ENCODE measurements around the gene NMNAT3.

DNA sequence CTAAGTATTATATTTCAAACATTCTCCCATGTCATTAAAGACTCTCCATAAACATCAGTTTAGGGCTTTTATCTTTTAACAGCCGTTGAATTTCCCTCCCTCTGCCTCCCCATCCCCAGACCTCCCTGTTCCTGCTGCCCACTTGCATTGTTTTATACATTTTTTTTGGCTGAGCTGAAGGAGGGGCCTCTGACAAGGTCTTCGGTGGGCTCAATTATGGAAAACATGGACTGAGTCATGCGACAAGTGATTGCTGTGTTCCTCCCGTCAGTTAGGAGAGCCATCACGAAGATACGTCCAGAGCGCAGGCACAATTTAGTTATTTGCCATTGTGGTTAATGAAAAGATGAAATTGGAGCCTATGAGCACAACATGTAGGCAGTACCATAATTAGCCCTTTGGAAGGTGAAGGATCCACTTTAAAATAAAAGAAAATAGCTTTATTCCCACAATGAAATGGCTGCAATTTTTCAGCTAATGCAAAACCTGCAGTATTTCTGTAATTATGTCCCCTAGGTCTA lies 12.0 kb upstream of the NMNAT3 start:
- TF ChIP-seq, protein P1, sequence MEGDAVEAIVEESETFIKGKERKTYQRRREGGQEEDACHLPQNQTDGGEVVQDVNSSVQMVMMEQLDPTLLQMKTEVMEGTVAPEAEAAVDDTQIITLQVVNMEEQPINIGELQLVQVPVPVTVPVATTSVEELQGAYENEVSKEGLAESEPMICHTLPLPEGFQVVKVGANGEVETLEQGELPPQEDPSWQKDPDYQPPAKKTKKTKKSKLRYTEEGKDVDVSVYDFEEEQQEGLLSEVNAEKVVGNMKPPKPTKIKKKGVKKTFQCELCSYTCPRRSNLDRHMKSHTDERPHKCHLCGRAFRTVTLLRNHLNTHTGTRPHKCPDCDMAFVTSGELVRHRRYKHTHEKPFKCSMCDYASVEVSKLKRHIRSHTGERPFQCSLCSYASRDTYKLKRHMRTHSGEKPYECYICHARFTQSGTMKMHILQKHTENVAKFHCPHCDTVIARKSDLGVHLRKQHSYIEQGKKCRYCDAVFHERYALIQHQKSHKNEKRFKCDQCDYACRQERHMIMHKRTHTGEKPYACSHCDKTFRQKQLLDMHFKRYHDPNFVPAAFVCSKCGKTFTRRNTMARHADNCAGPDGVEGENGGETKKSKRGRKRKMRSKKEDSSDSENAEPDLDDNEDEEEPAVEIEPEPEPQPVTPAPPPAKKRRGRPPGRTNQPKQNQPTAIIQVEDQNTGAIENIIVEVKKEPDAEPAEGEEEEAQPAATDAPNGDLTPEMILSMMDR (IDR thresholded peaks at IDR 0.05), result no peak
- TF ChIP-seq POLR2A (IDR thresholded peaks at IDR 0.05) (no peak), POLR2AphosphoS5 (IDR thresholded peaks at IDR 0.05) (no peak), EP300 (IDR thresholded peaks at IDR 0.05) (no peak)

All from stomach (tissue), 4 donors.